Endothelial cell (in vitro differentiated cells): ENCODE measurements around the gene SUCNR1. TPM values are rescaled to one million over a fixed set of nuclear protein-coding genes. Genes with fewer than 3 reads are reported as not detected.

ENCODE experiments used
- DNase-seq: peaks from one replicate; pipeline ENCODE4 v3.0.0; 2021; ENCODE audit warnings: low spot score
- H3K27ac Mint-ChIP-seq: one replicate; pipeline ENCODE4 v1.8.0; 2021; ENCODE audit warnings: mixed read lengths, inconsistent platforms; ENCODE audit not compliant: unreplicated experiment
- H3K27me3 Mint-ChIP-seq: one replicate; pipeline ENCODE4 v1.8.0; 2021; ENCODE audit warnings: mild to moderate bottlenecking, moderate library complexity, mixed read lengths, inconsistent platforms; ENCODE audit not compliant: unreplicated experiment
- H3K36me3 Mint-ChIP-seq: one replicate; pipeline ENCODE4 v1.8.0; 2021; ENCODE audit warnings: mild to moderate bottlenecking, low read depth, mixed read lengths, inconsistent platforms; ENCODE audit not compliant: unreplicated experiment
- H3K4me1 Mint-ChIP-seq: one replicate; pipeline ENCODE4 v1.8.0; 2021; ENCODE audit warnings: mild to moderate bottlenecking, mixed read lengths, inconsistent platforms; ENCODE audit not compliant: unreplicated experiment
- H3K4me3 Mint-ChIP-seq: one replicate; pipeline ENCODE4 v1.8.0; 2021; ENCODE audit warnings: mild to moderate bottlenecking, mixed read lengths, inconsistent platforms; ENCODE audit not compliant: unreplicated experiment
- H3K9me3 Mint-ChIP-seq: one replicate; pipeline ENCODE4 v1.8.0; 2021; ENCODE audit warnings: mixed read lengths, inconsistent platforms; ENCODE audit not compliant: unreplicated experiment
- total RNA-seq: library from RNA; stranded (reverse); fragmentation: NEBNext Ultra II Directional; extraction: Animal tissue kit (Norgen Biotek cat#: 25700); gene quantifications from one replicate; pipeline ENCODE4 v1.2.1, GENCODE V29; 2021; ENCODE audit not compliant: unreplicated experiment
- TF ChIP-seq, protein P1 (sequence below): fragments of 200-600 bp; sonication (generic); IDR thresholded peaks from one replicate; pipeline ENCODE4 v1.5.0; 2021; ENCODE audit warnings: antibody characterized with exemption; ENCODE audit not compliant: unreplicated experiment

Gene SUCNR1
- total RNA-seq, 1 donor from 2014 or later, result 0.05 TPM

DNA sequence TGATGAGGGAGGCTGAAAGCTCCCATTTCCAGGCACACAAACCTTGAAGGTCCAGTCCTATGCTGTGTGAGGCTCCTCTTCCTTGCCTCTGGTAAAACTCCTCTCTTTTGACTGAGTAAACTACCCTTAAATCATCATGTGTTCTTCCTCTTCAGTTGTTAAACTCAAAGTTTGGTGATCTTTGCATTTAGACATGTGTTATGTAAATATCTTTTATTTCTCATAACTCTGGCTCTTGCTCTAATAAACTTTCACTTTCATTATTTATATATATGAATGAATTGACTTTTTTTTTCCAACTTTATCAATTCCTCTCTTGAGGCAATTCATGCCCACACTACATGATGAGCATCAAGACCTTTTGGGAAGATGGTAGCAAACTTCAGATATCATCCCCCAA lies 26.6 kb downstream of the SUCNR1 start:
- Mint-ChIP-seq H3K27ac (no peak overlapping the region), H3K36me3 (no peaks in the 10 kb centered on the region), H3K27me3 (peaks cover 2% of the 10 kb centered on the region), H3K9me3 (no peaks in the 10 kb centered on the region), H3K4me1 (peaks cover 25% of the 10 kb centered on the region), H3K4me3 (no peak overlapping the region)
- no peak for DNase-seq
- TF ChIP-seq, protein P1, sequence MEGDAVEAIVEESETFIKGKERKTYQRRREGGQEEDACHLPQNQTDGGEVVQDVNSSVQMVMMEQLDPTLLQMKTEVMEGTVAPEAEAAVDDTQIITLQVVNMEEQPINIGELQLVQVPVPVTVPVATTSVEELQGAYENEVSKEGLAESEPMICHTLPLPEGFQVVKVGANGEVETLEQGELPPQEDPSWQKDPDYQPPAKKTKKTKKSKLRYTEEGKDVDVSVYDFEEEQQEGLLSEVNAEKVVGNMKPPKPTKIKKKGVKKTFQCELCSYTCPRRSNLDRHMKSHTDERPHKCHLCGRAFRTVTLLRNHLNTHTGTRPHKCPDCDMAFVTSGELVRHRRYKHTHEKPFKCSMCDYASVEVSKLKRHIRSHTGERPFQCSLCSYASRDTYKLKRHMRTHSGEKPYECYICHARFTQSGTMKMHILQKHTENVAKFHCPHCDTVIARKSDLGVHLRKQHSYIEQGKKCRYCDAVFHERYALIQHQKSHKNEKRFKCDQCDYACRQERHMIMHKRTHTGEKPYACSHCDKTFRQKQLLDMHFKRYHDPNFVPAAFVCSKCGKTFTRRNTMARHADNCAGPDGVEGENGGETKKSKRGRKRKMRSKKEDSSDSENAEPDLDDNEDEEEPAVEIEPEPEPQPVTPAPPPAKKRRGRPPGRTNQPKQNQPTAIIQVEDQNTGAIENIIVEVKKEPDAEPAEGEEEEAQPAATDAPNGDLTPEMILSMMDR, result no peak

DNA sequence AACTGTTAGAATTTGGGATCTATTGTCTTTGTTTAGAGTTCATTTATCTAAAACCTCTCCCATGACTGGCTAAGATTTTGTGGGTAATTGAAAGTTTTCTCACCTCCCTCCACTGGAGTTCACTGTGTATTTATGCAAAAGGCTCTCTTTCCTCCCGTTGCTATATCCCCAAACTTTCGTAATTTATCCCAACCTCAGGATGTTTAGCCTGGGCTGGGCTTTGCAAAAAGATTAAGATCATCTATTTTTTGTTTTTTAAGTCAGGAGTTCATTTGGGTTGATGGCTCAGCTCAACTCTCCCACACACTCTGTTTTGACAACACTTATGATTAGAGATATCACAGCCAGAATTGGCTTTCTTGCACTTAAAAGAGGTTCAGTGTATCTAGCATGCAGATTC lies 27.0 kb downstream of the SUCNR1 start:
- H3K4me1 Mint-ChIP-seq, result peaks cover 25% of the 10 kb centered on the region
- no peak overlapping the region for H3K4me3 Mint-ChIP-seq
- H3K36me3 Mint-ChIP-seq, result no peaks in the 10 kb centered on the region
- no peaks in the 10 kb centered on the region for H3K9me3 Mint-ChIP-seq
- no peak overlapping the region for H3K27ac Mint-ChIP-seq
- H3K27me3 Mint-ChIP-seq, result peaks cover 2% of the 10 kb centered on the region
- no peak for DNase-seq
- TF ChIP-seq, protein P1, result no peak

- Mint-ChIP-seq H3K4me3 (no peak overlapping the region), H3K27me3 (peaks cover 2% of the 10 kb centered on the region), H3K36me3 (no peaks in the 10 kb centered on the region), H3K27ac (no peak overlapping the region), H3K4me1 (peaks cover 25% of the 10 kb centered on the region), H3K9me3 (no peaks in the 10 kb centered on the region)
- TF ChIP-seq, protein P1, result no peak
- DNase-seq, result no peak
Measured at GRCh38 chr3:151900884-151901643, 27.6 kb downstream of the SUCNR1 start.

GRCh38 chr3:151901644-151902285 lies 28.3 kb downstream of the SUCNR1 start:
- Mint-ChIP-seq H3K4me1 (peaks cover 25% of the 10 kb centered on the region), H3K27ac (no peak overlapping the region), H3K36me3 (no peaks in the 10 kb centered on the region), H3K27me3 (peaks cover 2% of the 10 kb centered on the region), H3K9me3 (no peaks in the 10 kb centered on the region), H3K4me3 (no peak overlapping the region)
- TF ChIP-seq, protein P1, result no peak
- DNase-seq, result no peak

GRCh38 chr3:151903501-151903991 lies 30.1 kb downstream of the SUCNR1 start:
- Mint-ChIP-seq H3K27me3 (peaks cover 2% of the 10 kb centered on the region), H3K9me3 (no peaks in the 10 kb centered on the region), H3K36me3 (no peaks in the 10 kb centered on the region), H3K4me3 (no peak overlapping the region), H3K4me1 (peaks cover 25% of the 10 kb centered on the region), H3K27ac (no peak overlapping the region)
- TF ChIP-seq, protein P1, result no peak
- DNase-seq, result no peak
